OCI-LY1 (cell line): ENCODE results near the gene FTO.

ENCODE experiments used
- H2AFZ ChIP-seq: fragments of 200-600 bp; sonication (generic), shearing (Covaris generic); 2 replicates; pipeline ENCODE4 v1.6.0; 2014; ENCODE audit warnings: antibody characterized with exemption, mild to moderate bottlenecking, low read length
- H3F3A ChIP-seq: fragments of 200-600 bp; sonication (generic), shearing (Covaris generic); 2 replicates; pipeline ENCODE4 v1.6.0; 2014; ENCODE audit warnings: mild to moderate bottlenecking, antibody characterized with exemption, low read length, moderate library complexity; ENCODE audit not compliant: insufficient read depth
- H3K27ac ChIP-seq: fragments of 200-600 bp; sonication (generic); 2 replicates; pipeline ENCODE4 v1.5.1; 2014; ENCODE audit warnings: low read length, mixed run types, mild to moderate bottlenecking, low read depth; ENCODE audit not compliant: poor library complexity, severe bottlenecking
- H3K27me3 ChIP-seq: fragments of 200-600 bp; sonication (generic); 2 replicates; pipeline ENCODE4 v1.6.0; 2014; ENCODE audit warnings: antibody characterized with exemption, mild to moderate bottlenecking, low read length, moderate library complexity; ENCODE audit not compliant: insufficient read depth
- H3K36me3 ChIP-seq: fragments of 200-600 bp; sonication (generic); 2 replicates; pipeline ENCODE4 v1.6.1; 2014; ENCODE audit warnings: mild to moderate bottlenecking, antibody characterized with exemption, low read length, moderate library complexity, mixed read lengths; ENCODE audit not compliant: insufficient read depth
- H3K4me1 ChIP-seq: fragments of 200-600 bp; sonication (generic); 2 replicates; pipeline ENCODE4 v1.5.1; 2014; ENCODE audit warnings: mild to moderate bottlenecking, low read length, moderate library complexity; ENCODE audit not compliant: insufficient read depth, severe bottlenecking
- H3K4me2 ChIP-seq: fragments of 200-600 bp; sonication (generic), shearing (Covaris generic); 2 replicates; pipeline ENCODE4 v1.6.1; 2014; ENCODE audit warnings: low read length
- H3K4me3 ChIP-seq: fragments of 200-600 bp; sonication (generic); 2 replicates; pipeline ENCODE4 v1.5.1; 2014; ENCODE audit warnings: low read length, low read depth, mild to moderate bottlenecking, mixed read lengths; ENCODE audit not compliant: poor library complexity, severe bottlenecking
- H3K79me2 ChIP-seq: fragments of 200-600 bp; shearing (Covaris generic); 2 replicates; pipeline ENCODE4 v1.6.1; 2016; ENCODE audit warnings: mixed run types, low read length, mixed read lengths; ENCODE audit not compliant: insufficient read depth
- H3K9ac ChIP-seq: fragments of 200-600 bp; sonication (generic), shearing (Covaris generic); 2 replicates; pipeline ENCODE4 v1.6.1; 2014; ENCODE audit warnings: mild to moderate bottlenecking, low read length, mixed read lengths
- H3K9me2 ChIP-seq: fragments of 200-600 bp; sonication (generic), shearing (Covaris generic); 2 replicates; pipeline ENCODE4 v1.6.1; 2014; ENCODE audit warnings: low read depth, mild to moderate bottlenecking, low read length, mixed read lengths
- H3K9me3 ChIP-seq: fragments of 200-600 bp; shearing (Covaris generic); 2 replicates; pipeline ENCODE4 v1.6.1; 2014; ENCODE audit warnings: low read length, mixed read lengths
- H4K20me1 ChIP-seq: fragments of 200-600 bp; sonication (generic), shearing (Covaris generic); 2 replicates; pipeline ENCODE4 v1.6.0; 2016; ENCODE audit warnings: mild to moderate bottlenecking, low read length; ENCODE audit not compliant: insufficient read depth
- CTCF ChIP-seq: fragments of 200-600 bp; sonication (generic), shearing (Covaris generic); IDR thresholded peaks from 2 replicates; pipeline ENCODE4 v1.5.1; 2017; ENCODE audit warnings: mild to moderate bottlenecking, antibody characterized with exemption, low read length, moderate library complexity, mixed read lengths
- EZH2 ChIP-seq: fragments of 200-600 bp; sonication (generic), shearing (Covaris generic); IDR thresholded peaks from 2 replicates; pipeline ENCODE4 v1.8.0; 2017; ENCODE audit warnings: borderline replicate concordance, mixed run types, mild to moderate bottlenecking, antibody characterized with exemption, low read length, moderate library complexity, mixed read lengths

FTO gene

GRCh38 chr16:54175552-54176375 is 471.8 kb downstream of the FTO start:
- Histone ChIP-seq H3K4me3 (no peak overlapping the region), H3F3A (no peaks in the 10 kb centered on the region), H3K27me3 (no peaks in the 10 kb centered on the region), H3K36me3 (no peaks in the 10 kb centered on the region), H3K9ac (no peak overlapping the region), H4K20me1 (no peaks in the 10 kb centered on the region), H2AFZ (no peak overlapping the region), H3K9me3 (no peaks in the 10 kb centered on the region), H3K79me2 (no peaks in the 10 kb centered on the region), H3K9me2 (no peaks in the 10 kb centered on the region), H3K27ac (no peak overlapping the region), H3K4me1 (no peaks in the 10 kb centered on the region), H3K4me2 (no peak overlapping the region)
- no peak for TF ChIP-seq EZH2

- Histone ChIP-seq H3K36me3 (no peaks in the 10 kb centered on the region), H2AFZ (no peak overlapping the region), H3K27ac (no peak overlapping the region), H3K9me2 (no peaks in the 10 kb centered on the region), H3K27me3 (no peaks in the 10 kb centered on the region), H4K20me1 (no peaks in the 10 kb centered on the region), H3K79me2 (no peaks in the 10 kb centered on the region), H3F3A (no peaks in the 10 kb centered on the region), H3K4me2 (no peak overlapping the region), H3K4me3 (no peak overlapping the region), H3K9ac (no peak overlapping the region), H3K4me1 (no peaks in the 10 kb centered on the region), H3K9me3 (no peaks in the 10 kb centered on the region)
- TF ChIP-seq EZH2 = no peak
Measured at GRCh38 chr16:54176376-54176901, 472.5 kb downstream of the FTO start.

- no peak overlapping the region for H3K4me3 ChIP-seq
- no peaks in the 10 kb centered on the region for H3K4me1 ChIP-seq
- no peak overlapping the region for H3K9ac ChIP-seq
- no peak overlapping the region for H3K27ac ChIP-seq
- no peaks in the 10 kb centered on the region for H3K79me2 ChIP-seq
- H3K27me3 ChIP-seq = no peaks in the 10 kb centered on the region
- no peaks in the 10 kb centered on the region for H3K9me3 ChIP-seq
- H4K20me1 ChIP-seq = no peaks in the 10 kb centered on the region
- H3K4me2 ChIP-seq = no peak overlapping the region
- H3F3A ChIP-seq = no peaks in the 10 kb centered on the region
- no peaks in the 10 kb centered on the region for H3K9me2 ChIP-seq
- no peaks in the 10 kb centered on the region for H3K36me3 ChIP-seq
- H2AFZ ChIP-seq = no peak overlapping the region
- TF ChIP-seq CTCF = no peak
- no peak for TF ChIP-seq EZH2
Measured at GRCh38 chr16:54177052-54177861, 473.3 kb downstream of the FTO start.

GRCh38 chr16:54177862-54178477 is 474.0 kb downstream of the FTO start:
- Histone ChIP-seq H4K20me1 (no peaks in the 10 kb centered on the region), H3K4me3 (no peak overlapping the region), H3K27ac (no peak overlapping the region), H3F3A (no peaks in the 10 kb centered on the region), H3K9ac (no peak overlapping the region), H3K4me1 (no peaks in the 10 kb centered on the region), H3K27me3 (no peaks in the 10 kb centered on the region), H3K4me2 (no peak overlapping the region), H3K36me3 (no peaks in the 10 kb centered on the region), H3K9me2 (no peaks in the 10 kb centered on the region), H3K9me3 (no peaks in the 10 kb centered on the region), H2AFZ (no peak overlapping the region), H3K79me2 (no peaks in the 10 kb centered on the region)
- TF ChIP-seq EZH2 = no peak
- no peak for TF ChIP-seq CTCF
